ENCODE results near the gene GDF11.

The GDF11 gene

GRCh38 chr12:55724226-55724939 lies 18.5 kb upstream of the GDF11 start:
- DNase-seq: peak; percentile 24

GRCh38 chr12:55724940-55725309 lies 18.0 kb upstream of the GDF11 start:
- DNase-seq: no peak

GRCh38 chr12:55725556-55725955 lies 17.4 kb upstream of the GDF11 start:
- DNase-seq: no peak

GRCh38 chr12:55726971-55727370 lies 16.0 kb upstream of the GDF11 start:
- DNase-seq: no peak

- no peak for DNase-seq
These were observed 15.2 kb upstream of the GDF11 start for GRCh38 chr12:55727643-55728185.

GRCh38 chr12:55728186-55728938 lies 14.6 kb upstream of the GDF11 start:
- peak; percentile 56 for DNase-seq

- peak; percentile 86 for DNase-seq
These were observed 13.7 kb upstream of the GDF11 start, which contains the start of gene CD63 for GRCh38 chr12:55728939-55729818. Gene CD63, minus strand, starts transcription at chr12:55729009. Its CDS starts 668 bp downstream, at chr12:55728341.

- DNase-seq: no peak
These were observed 12.8 kb upstream of the GDF11 start for GRCh38 chr12:55729819-55730818.

- DNase-seq: no peak
These were observed 10.6 kb upstream of the GDF11 start for GRCh38 chr12:55732288-55732687.

GRCh38 chr12:55733021-55733555 lies 9.8 kb upstream of the GDF11 start:
- no peak for DNase-seq

- no peak for DNase-seq
These were observed 9.1 kb upstream of the GDF11 start for GRCh38 chr12:55733858-55734257.

- DNase-seq: no peak
These were observed 8.3 kb upstream of the GDF11 start for GRCh38 chr12:55734595-55734994.

- no peak for DNase-seq
These were observed 6.8 kb upstream of the GDF11 start for GRCh38 chr12:55736076-55736475.

GRCh38 chr12:55736780-55737580 lies 5.9 kb upstream of the GDF11 start:
- DNase-seq: peak; percentile 70

GRCh38 chr12:55737581-55738122 lies 5.3 kb upstream of the GDF11 start:
- no peak for DNase-seq

GRCh38 chr12:55738123-55739024 lies 4.5 kb upstream of the GDF11 start:
- DNase-seq: peak; percentile 38

- DNase-seq: no peak
These were observed 3.9 kb upstream of the GDF11 start for GRCh38 chr12:55739025-55739378.

- DNase-seq: no peak
These were observed 816 bp upstream of the GDF11 start for GRCh38 chr12:55741931-55742680.

Data from NCI-H510A (cell line).